Measurements from ENCODE around the gene UBL4A.

The UBL4A gene

DNA sequence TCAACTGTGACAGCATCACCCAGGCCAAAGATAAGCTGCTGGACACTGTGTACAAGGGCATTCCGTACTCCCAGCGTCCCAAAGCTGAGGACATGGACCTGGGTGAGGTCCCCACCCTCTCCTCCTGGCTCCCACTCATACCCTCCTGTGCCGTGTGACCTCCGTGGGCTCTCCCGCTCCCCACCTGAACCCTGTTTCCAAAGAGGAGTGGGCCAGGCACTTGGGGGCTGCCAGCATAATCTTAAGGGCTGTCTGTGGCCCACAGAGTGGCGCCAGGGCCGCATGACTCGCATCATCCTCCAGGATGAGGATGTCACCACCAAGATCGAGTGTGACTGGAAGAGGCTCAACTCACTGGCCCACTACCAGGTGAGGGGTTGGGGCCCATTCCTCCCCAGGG lies 17.3 kb downstream of the UBL4A start:
- Histone ChIP-seq H3K36me3 (ENCODE audit: insufficient read depth, low read length) (peaks cover 69% of the 10 kb centered on the region), H2AFZ (ENCODE audit: low read depth, low read length) (no peak overlapping the region), H3K9me3 (ENCODE audit: insufficient read depth, low read length, severe bottlenecking) (no peaks in the 10 kb centered on the region), H3K4me3 (ENCODE audit: low read depth in 1 of 2, low read length in 2 of 2) (no peak overlapping the region), H3K4me2 (ENCODE audit: insufficient read depth, low read length) (no peak overlapping the region), H3K27ac (ENCODE audit: low read length) (no peak overlapping the region), H4K20me1 (ENCODE audit: insufficient read depth, low read length) (no peaks in the 10 kb centered on the region), H3K27me3 (ENCODE audit: insufficient read depth, low read length, poor library complexity) (no peaks in the 10 kb centered on the region), H3K9ac (ENCODE audit: low read depth, low read length) (no peak overlapping the region), H3K79me2 (ENCODE audit: insufficient read depth, low read length) (no peaks in the 10 kb centered on the region), H3K4me1 (ENCODE audit: insufficient read depth, low read length) (no peaks in the 10 kb centered on the region)
- TF ChIP-seq CTCF (IDR thresholded peaks at IDR 0.05; ENCODE audit: borderline replicate concordance, extremely low read depth, low read length, poor library complexity, severe bottlenecking) = no peak
- TF ChIP-seq EZH2 (IDR thresholded peaks at IDR 0.05; ENCODE audit: borderline replicate concordance, low read depth, low read length, severe bottlenecking) = no peak
- DNase-seq = no peak
- ATAC-seq (ENCODE audit: insufficient read depth, low read depth) = no peak

DNA sequence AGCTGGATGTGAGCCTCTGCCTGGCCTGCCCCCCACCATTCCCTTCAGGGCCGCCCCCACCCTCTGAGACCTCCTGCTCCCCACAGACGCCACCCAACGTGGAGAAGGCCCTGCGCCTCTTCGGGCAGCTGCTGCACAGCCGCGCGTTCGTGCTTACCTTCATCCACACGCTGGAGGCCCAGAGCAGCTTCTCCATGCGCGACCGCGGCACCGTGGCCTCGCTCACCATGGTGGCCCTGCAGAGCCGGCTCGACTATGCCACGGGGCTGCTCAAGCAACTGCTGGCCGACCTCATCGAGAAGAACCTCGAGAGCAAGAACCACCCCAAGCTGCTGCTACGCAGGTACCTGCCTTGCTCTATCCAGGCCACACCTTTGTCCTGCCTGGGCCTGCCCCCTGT lies 18.2 kb downstream of the UBL4A start:
- peaks cover 69% of the 10 kb centered on the region for H3K36me3 ChIP-seq (ENCODE audit: insufficient read depth, low read length)

DNA sequence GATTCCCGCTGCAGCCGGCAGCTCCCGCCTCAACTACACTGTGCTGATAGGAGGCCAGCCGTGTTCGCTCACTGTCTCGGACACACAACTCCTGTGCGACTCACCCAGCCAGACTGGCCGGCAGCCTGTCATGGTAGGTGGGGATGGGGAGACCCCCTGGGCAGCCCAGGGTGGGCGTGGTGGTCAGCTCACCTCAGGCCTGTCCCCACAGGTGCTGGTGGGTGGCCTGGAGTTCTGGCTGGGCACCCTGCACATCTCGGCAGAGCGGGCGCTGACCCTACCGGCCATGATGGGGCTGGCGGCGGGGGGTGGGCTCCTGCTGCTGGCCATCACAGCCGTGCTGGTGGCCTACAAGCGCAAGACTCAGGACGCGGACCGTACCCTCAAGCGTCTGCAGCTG lies 18.9 kb downstream of the UBL4A start:
- no peak overlapping the region for H3K9ac ChIP-seq (ENCODE audit: low read depth, low read length)
- no peaks in the 10 kb centered on the region for H4K20me1 ChIP-seq (ENCODE audit: insufficient read depth, low read length)
- no peak for DNase-seq
- peaks cover 69% of the 10 kb centered on the region for H3K36me3 ChIP-seq (ENCODE audit: insufficient read depth, low read length)
- no peaks in the 10 kb centered on the region for H3K9me3 ChIP-seq (ENCODE audit: insufficient read depth, low read length, severe bottlenecking)
- no peaks in the 10 kb centered on the region for H3K27me3 ChIP-seq (ENCODE audit: insufficient read depth, low read length, poor library complexity)
- no peaks in the 10 kb centered on the region for H3K4me1 ChIP-seq (ENCODE audit: insufficient read depth, low read length)
- H2AFZ ChIP-seq (ENCODE audit: low read depth, low read length) = no peak overlapping the region
- no peak overlapping the region for H3K4me3 ChIP-seq (ENCODE audit: low read depth in 1 of 2, low read length in 2 of 2)
- TF ChIP-seq EZH2 (IDR thresholded peaks at IDR 0.05; ENCODE audit: borderline replicate concordance, low read depth, low read length, severe bottlenecking) (no peak), CTCF (IDR thresholded peaks at IDR 0.05; ENCODE audit: borderline replicate concordance, extremely low read depth, low read length, poor library complexity, severe bottlenecking) (no peak)
- H3K27ac ChIP-seq (ENCODE audit: low read length) = no peak overlapping the region
- no peaks in the 10 kb centered on the region for H3K79me2 ChIP-seq (ENCODE audit: insufficient read depth, low read length)
- no peak for ATAC-seq (ENCODE audit: insufficient read depth, low read depth)
- H3K4me2 ChIP-seq (ENCODE audit: insufficient read depth, low read length) = no peak overlapping the region

More for the DNA sequence above, 18.2 kb downstream of the UBL4A start:
- Histone ChIP-seq H2AFZ (ENCODE audit: low read depth, low read length) (no peak overlapping the region), H3K9me3 (ENCODE audit: insufficient read depth, low read length, severe bottlenecking) (no peaks in the 10 kb centered on the region), H3K79me2 (ENCODE audit: insufficient read depth, low read length) (no peaks in the 10 kb centered on the region), H3K27ac (ENCODE audit: low read length) (no peak overlapping the region), H3K4me2 (ENCODE audit: insufficient read depth, low read length) (no peak overlapping the region), H3K27me3 (ENCODE audit: insufficient read depth, low read length, poor library complexity) (no peaks in the 10 kb centered on the region), H4K20me1 (ENCODE audit: insufficient read depth, low read length) (no peaks in the 10 kb centered on the region), H3K9ac (ENCODE audit: low read depth, low read length) (no peak overlapping the region), H3K4me1 (ENCODE audit: insufficient read depth, low read length) (no peaks in the 10 kb centered on the region), H3K4me3 (ENCODE audit: low read depth in 1 of 2, low read length in 2 of 2) (no peak overlapping the region)
- no peak for DNase-seq
- no peak for TF ChIP-seq EZH2 (IDR thresholded peaks at IDR 0.05; ENCODE audit: borderline replicate concordance, low read depth, low read length, severe bottlenecking)
- no peak for TF ChIP-seq CTCF (IDR thresholded peaks at IDR 0.05; ENCODE audit: borderline replicate concordance, extremely low read depth, low read length, poor library complexity, severe bottlenecking)
- ATAC-seq (ENCODE audit: insufficient read depth, low read depth) = no peak

DNA sequence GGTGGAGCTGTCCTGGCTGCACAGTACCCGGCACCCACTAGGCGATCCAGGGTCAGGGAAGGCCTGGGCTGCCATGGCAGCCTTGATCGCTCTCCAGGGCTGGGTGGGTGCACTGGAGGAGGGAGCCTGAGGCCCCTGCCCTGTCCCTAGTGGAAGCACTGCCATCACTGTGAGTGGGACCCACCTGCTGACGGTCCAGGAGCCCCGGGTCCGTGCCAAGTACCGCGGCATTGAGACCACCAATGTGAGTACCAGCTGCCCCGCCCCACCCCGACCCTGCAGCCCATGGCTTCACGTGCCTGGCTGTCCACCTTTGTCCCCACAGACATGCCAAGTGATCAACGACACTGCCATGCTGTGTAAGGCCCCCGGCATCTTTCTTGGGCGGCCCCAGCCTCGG lies 19.5 kb downstream of the UBL4A start:
- Histone ChIP-seq H3K79me2 (ENCODE audit: insufficient read depth, low read length) (no peaks in the 10 kb centered on the region), H3K4me1 (ENCODE audit: insufficient read depth, low read length) (no peaks in the 10 kb centered on the region), H3K4me3 (ENCODE audit: low read depth in 1 of 2, low read length in 2 of 2) (no peak overlapping the region), H3K36me3 (ENCODE audit: insufficient read depth, low read length) (peaks cover 71% of the 10 kb centered on the region), H3K27me3 (ENCODE audit: insufficient read depth, low read length, poor library complexity) (no peaks in the 10 kb centered on the region), H2AFZ (ENCODE audit: low read depth, low read length) (no peak overlapping the region), H3K4me2 (ENCODE audit: insufficient read depth, low read length) (no peak overlapping the region), H3K27ac (ENCODE audit: low read length) (no peak overlapping the region), H3K9me3 (ENCODE audit: insufficient read depth, low read length, severe bottlenecking) (no peaks in the 10 kb centered on the region), H3K9ac (ENCODE audit: low read depth, low read length) (no peak overlapping the region), H4K20me1 (ENCODE audit: insufficient read depth, low read length) (no peaks in the 10 kb centered on the region)
- no peak for DNase-seq
- ATAC-seq (ENCODE audit: insufficient read depth, low read depth) = no peak
- no peak for TF ChIP-seq EZH2 (IDR thresholded peaks at IDR 0.05; ENCODE audit: borderline replicate concordance, low read depth, low read length, severe bottlenecking)
- no peak for TF ChIP-seq CTCF (IDR thresholded peaks at IDR 0.05; ENCODE audit: borderline replicate concordance, extremely low read depth, low read length, poor library complexity, severe bottlenecking)
